Hepatic stellate cell (primary cell): ENCODE results near the gene OMA1.
A peak's percentile ranks its signal among the peaks of the same experiment; 100 is the strongest.
"Not testable (repeated sequence)": the region's sequence is repeated elsewhere in the genome, so short reads cannot be mapped to it uniquely, and the experiment has no call there.

ENCODE experiments used
- DNase-seq: peaks from one replicate; pipeline ENCODE4 v3.0.0; 2011; ENCODE audit warnings: low spot score

The OMA1 gene

GRCh38 chr1:58573705-58574591 is 27.4 kb upstream of the OMA1 start:
- DNase-seq: no peak

GRCh38 chr1:58573138-58573537 is 26.6 kb upstream of the OMA1 start:
- DNase-seq: no peak

DNA sequence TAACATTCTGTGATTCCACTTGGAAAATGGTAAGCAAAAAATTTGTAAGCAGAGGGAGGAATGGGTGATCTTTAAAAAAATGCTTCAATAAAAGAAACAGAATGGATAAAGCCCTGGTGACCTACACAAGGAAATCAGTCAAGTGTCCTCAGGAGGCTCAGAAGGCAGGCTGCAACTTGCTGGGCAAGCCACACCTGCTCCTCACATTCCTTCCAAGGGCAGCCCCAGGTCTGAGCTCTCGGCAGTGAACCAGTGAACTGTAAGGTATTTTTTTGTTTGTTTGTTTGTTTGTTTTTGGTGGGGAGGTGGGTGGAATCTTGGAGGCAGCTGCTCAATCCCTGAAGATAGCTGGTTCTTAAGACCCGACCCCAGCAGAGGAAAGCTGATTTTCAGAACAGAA is 26.2 kb upstream of the OMA1 start:
- DNase-seq: no peak

GRCh38 chr1:58571616-58572015 is 25.1 kb upstream of the OMA1 start:
- no peak for DNase-seq

- DNase-seq: no peak
Measured at GRCh38 chr1:58570817-58571216, 24.3 kb upstream of the OMA1 start.

GRCh38 chr1:58570094-58570493 is 23.6 kb upstream of the OMA1 start:
- no peak for DNase-seq

- no peak for DNase-seq
Measured at GRCh38 chr1:58568911-58569310, 22.4 kb upstream of the OMA1 start.

DNA sequence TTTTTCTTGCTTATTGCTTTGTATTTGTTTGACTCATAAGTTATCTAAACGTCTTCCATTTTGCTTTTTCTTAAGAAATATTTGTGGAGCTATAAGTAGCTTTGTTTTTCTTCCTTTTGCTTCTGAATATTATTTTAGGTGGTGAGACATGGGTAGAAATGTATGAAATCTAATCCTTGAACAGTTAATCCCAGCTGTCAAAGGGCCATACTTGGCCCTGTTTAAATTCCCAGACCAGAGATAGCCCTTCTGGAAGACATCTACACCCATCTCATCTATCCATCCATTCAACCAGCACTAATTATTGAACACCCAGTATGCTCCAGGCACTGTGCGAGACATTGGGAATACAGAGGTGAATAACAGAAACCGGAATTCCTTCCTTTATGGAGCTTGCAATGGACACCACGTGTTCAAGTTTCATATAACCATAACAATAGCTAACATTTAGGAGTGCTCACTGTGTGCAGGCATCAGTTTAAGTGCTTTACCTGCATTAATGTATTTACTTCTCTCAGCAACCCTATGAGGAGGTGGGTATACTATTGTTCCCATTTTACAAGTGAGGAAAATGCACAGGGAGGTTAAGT is 21.8 kb upstream of the OMA1 start:
- no peak for DNase-seq

GRCh38 chr1:58566339-58566738 is 19.8 kb upstream of the OMA1 start:
- DNase-seq: no peak

DNA sequence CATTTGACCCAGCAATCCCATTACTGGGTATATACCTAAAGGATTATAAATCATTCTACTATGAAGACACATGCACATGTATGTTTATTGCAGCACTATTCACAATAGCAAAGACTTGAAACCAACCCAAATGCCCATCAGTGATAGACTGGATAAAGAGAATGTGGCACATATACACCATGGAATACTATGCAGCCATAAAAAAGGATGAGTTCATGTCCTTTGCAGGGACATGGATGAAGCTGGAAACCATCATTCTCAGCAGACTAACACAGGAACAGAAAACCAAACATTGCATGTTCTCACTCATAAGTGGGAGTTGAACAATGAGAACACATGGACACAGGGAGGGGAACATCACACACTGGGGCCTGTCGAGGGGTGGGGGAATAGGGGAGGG is 17.2 kb upstream of the OMA1 start:
- not testable (repeated sequence) for DNase-seq

DNA sequence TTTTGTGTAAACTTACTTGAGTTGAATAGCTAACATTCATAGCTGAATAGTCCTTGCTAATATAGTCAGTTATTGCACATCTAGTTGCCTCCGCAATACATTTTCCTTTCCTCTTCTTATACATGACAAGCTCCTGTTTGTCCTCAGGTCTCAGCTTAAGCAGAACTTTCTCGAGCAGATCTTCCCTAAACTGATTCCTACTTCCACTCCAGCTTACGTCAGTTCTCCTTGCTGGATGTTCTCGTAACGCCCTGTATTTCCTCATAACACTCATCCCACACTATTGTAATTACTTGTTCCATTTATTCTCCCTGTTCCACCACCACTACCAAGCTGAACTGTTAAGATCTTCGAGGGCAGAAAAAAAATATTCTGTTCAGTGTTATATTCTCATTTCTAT is 15.1 kb upstream of the OMA1 start:
- DNase-seq: no peak

- DNase-seq: no peak
Measured at GRCh38 chr1:58555393-58555792, 8.9 kb upstream of the OMA1 start.

DNA sequence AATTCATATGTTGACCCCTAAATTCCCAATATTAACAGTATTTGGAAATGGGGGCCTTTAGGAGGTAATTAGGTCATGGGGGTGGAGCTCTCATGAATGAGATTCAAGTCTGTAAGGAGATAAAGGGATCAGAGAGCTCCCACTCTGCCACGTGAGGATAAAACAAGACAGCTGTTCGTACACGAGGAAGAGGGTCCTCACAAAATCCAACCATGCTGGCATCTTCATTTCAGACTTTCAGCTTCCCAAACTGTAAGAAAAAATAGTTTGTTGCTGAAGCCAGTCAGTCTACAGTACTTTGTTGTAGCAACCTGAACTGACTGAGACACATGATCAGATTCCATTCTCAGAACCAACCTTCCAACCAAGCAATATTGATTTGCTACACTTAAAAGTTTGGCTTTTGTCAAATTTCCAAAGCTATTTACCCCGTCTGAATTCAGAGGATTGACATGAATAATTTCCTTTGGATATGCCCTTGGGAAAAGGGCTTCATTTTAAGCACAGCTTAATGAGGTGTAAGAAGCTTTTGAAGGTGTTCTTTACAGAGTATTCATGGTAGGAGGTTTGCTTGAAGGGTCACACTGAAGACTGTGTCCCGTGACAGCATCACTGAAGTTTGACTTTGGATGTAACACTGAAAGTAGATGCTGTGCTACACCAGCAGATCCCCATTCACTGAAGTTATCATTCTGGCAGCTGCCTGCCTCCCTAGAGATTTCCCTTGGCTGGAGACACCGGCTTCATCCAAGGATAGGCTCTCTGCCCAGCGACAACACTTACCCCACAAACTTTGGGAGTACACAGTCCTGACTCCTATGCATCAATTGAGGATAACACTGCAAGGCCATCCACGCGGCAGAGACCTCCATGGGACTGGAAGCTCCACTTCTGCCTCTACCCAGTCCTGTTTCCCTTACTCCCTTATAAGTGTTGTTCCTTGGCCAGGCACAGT is 4.9 kb upstream of the OMA1 start:
- no peak for DNase-seq

- not testable (repeated sequence) for DNase-seq
Measured at GRCh38 chr1:58549291-58549690, 2.8 kb upstream of the OMA1 start.

DNA sequence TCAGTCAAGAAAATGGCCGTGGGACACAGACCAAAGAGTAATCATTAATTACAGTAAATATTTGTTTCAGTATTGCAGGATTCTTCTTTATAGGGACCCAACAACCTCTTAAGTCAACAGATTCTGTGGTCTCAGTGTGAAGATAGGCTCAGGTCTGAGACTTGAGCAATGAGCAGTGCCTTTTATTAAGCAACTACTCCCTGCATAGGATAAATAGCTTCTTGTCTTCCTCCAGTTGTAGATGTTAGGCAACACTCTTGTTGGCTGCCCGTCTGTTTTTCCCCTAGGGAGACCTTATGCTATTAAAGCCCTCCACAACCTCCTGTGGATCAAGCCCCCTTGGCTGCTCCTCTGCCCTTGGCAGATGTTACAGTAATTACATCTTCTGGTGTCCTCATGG is 1.8 kb upstream of the OMA1 start:
- no peak for DNase-seq

DNA sequence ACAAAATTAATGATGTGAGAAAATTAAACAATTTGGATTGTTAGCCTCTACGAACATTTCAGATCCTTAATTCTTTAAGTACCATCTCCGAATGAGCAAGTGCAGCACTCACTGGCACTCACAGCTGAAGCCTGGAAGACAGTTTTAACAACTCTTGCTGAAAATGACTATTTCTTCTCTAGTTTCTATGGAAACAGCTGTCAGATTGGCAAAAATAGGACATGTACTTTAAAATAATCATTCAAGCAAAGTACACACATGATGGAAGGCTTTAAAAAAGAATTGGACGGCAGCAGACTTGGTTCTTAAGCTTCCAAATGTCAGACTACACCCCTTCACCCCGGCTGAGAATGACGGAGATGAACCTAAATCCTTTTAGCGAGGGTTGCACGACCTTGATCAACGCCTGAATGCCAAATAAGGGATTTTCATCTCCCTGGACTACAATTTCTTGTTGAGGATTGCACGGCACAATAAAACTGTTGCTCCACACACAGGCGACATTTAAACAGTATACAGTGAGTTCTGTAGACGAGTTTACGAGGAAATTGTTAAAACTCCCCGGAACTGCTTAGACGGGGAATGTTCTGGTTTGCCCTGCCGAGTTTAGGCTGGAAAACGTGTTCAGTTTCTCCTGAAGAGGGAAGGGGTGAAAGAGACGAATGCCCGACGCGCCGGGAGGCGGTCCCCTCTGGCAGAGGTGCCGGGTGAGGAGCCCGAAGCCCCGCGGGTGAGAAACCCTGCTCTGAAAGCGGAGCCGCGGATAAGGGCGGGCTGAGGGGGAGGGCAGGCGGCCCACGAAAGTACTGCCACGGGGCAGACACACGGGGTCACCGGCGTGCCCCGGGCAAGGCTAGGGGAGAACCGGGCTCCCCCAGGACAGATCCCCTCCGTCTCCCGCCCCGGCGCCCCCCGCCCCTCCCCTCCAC is 671 bp downstream of the OMA1 start:
- peak; percentile 54 for DNase-seq

DNA sequence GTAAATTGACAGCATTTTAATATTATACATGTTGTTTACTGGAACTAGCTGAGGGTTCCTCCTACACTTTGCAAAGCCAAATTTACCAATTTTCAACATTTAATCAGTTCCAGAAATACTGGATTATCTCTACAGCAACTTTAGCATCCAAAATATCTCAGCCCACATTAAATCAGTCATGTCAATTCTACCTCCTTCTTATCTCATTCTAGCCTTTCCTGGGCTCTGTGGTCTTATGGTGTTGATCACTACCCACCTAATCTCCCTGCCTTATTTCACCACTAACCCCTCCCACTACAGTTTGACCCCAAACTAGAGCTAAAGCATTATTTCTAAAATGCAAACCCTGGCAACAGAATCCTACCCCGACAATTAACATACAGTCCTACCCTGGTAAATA is 3.3 kb downstream of the OMA1 start:
- DNase-seq: no peak

DNA sequence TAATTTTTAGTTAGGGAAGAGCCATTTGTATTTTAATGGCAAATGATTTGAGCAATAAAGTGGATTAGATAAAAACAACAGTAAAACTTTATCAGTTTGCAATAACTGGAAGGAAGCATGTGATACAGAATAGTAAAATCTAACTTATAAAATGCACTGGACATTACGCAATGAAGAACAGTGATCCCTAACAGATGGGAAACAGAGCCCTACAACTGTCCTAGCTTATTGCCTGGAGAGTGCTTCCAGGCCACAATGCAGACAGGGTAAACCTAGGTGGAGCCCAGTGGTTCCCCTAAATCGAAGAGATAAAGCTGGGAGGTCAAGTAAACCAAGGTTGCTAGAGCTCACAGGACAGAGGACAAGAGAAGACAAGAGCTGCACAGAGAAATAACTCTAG is 7.0 kb downstream of the OMA1 start:
- DNase-seq: no peak

DNA sequence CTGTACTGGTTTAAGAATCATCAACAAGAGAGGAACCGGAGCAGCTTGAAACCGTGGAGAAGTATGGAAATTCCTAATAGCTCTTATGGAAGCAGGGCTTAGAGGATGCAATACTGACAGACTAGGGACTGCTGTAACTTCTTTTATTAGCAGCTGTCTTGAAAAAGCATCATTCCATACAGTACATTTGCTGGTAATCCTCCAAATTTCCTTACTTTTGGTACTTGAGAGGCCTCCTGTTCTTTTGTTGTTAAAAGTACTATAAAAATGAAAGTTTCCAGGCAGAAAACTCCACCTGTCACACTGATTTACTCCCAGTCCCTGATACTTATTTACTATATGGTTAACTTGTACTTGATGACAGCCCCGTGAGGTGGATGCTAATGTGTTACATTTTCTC is 7.7 kb downstream of the OMA1 start:
- DNase-seq: no peak

GRCh38 chr1:58531842-58532241 is 14.7 kb downstream of the OMA1 start:
- DNase-seq: not testable (repeated sequence)

- DNase-seq: no peak
Measured at GRCh38 chr1:58529284-58529683, 17.2 kb downstream of the OMA1 start.

- peak; percentile 8 for DNase-seq
Measured at GRCh38 chr1:58528518-58528917, 18.0 kb downstream of the OMA1 start.
